Measurements from ENCODE around the gene PSMA7. TPM values are rescaled to one million over a fixed set of nuclear protein-coding genes. Genes with fewer than 3 reads are reported as not detected.
"Not testable (repeated sequence)": the region's sequence is repeated elsewhere in the genome, so short reads cannot be mapped to it uniquely, and the experiment has no call there.

Gene PSMA7
- polyA plus RNA-seq, 1 experiment: 478 TPM

DNA sequence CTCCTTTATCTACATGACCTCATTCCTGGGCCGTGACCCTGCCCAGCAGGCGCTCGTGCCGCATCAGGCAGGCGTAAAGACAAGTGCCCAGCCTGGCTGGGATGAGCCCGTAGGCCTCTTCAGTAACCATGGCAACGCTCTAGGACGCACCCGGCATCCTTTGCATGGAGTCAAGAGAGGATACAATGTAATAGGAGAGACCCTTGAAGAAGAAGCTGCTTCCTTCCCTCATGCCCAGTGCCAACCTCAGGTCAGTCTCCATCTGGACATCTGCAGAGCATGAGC is 25.9 kb downstream of the PSMA7 start:
- TF ChIP-seq, protein P1, sequence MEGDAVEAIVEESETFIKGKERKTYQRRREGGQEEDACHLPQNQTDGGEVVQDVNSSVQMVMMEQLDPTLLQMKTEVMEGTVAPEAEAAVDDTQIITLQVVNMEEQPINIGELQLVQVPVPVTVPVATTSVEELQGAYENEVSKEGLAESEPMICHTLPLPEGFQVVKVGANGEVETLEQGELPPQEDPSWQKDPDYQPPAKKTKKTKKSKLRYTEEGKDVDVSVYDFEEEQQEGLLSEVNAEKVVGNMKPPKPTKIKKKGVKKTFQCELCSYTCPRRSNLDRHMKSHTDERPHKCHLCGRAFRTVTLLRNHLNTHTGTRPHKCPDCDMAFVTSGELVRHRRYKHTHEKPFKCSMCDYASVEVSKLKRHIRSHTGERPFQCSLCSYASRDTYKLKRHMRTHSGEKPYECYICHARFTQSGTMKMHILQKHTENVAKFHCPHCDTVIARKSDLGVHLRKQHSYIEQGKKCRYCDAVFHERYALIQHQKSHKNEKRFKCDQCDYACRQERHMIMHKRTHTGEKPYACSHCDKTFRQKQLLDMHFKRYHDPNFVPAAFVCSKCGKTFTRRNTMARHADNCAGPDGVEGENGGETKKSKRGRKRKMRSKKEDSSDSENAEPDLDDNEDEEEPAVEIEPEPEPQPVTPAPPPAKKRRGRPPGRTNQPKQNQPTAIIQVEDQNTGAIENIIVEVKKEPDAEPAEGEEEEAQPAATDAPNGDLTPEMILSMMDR (IDR thresholded peaks at IDR 0.05; ENCODE audit: insufficient read depth, low read depth, low read length): no peak
- H3K36me3 ChIP-seq (ENCODE audit: control insufficient read depth, insufficient read depth, low read length): no peaks in the 10 kb centered on the region
- POLR2A ChIA-PET: no interaction called here
- H3K4me3 ChIP-seq (ENCODE audit: low read depth, low read length): no peak overlapping the region
- no peak for DNase-seq (ENCODE audit: low read depth)
- peaks cover 15% of the 10 kb centered on the region for H3K27me3 ChIP-seq (ENCODE audit: control insufficient read depth, insufficient read depth, low read length)
- CTCF ChIA-PET: interaction anchor here (0.7 kb wide), 1 partner anchor 91 kb away, joined by 3 read pairs; no protein-coding TSS in a partner anchor

DNA sequence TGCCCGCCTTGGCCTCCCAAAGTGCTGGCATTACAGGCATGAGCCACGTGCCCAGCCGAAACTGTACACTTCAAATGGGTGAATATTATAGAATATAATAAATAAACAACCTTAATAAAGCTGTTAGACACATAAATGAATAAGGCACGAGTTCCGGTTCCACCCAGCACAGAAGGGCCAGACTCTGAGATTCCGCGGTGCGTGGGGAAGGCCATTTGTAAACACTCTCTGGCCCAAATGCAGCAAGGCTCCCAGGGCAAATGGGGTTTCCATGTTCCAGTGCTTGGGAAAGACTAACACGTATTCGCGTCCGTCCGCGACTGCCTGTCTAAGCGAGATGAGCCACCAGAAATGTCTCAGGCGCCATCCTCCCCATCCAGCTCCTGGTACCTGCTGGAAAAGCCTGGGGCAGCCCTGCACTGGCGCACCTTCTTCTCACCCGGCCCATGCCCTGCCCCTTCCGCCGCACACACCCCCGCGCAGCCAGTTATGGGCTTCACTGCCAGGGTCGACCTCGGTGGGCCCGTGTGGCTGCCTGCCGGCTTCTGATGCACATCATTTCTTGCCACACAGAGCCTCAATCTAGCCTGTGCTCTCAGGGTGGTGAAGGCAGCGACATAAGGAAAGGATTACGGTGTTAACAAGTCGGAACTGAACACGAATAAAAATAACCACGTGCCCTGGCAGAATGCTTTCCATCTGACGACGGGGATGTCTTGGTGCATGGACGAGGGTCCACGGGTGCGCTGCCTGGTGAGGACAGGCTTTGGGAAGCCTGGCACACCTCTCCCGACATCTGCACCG is 26.4 kb downstream of the PSMA7 start:
- TF ChIP-seq, protein P1 (IDR thresholded peaks at IDR 0.05; ENCODE audit: insufficient read depth, low read depth, low read length): no peak
- POLR2A ChIA-PET: no interaction called here
- no peak overlapping the region for H3K4me3 ChIP-seq (ENCODE audit: low read depth, low read length)
- no peak for DNase-seq (ENCODE audit: low read depth)
- no peaks in the 10 kb centered on the region for H3K36me3 ChIP-seq (ENCODE audit: control insufficient read depth, insufficient read depth, low read length)
- peaks cover 15% of the 10 kb centered on the region for H3K27me3 ChIP-seq (ENCODE audit: control insufficient read depth, insufficient read depth, low read length)
- CTCF ChIA-PET: no interaction called here

DNA sequence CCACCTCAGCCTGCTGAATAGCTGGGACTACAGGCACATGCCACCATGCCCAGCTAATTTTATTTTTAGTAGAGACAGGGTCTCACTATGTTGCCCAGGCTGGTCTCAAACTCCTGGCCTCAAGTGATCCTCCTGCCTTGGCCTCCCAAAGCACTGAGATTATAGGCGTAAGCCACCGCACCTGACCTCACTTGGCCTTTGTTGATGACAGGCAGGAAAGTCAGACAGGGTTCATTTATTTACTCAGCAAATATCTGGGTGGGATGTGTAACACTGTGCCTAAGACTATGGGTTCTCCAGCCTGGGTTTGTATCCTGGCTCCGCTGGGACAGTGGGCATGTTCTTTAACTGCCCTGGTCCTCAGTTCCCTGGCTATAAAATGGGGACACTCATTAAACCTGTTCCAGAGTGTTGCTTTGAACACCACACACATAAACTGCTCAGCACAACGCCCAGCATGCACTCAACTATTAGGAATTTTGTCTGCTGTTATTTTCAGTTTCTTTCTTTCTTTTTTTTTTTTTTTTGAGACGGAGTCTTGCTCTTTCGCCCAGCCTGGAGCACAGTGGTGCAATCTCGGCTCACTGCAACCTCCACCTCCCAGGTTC is 27.3 kb downstream of the PSMA7 start:
- peaks cover 15% of the 10 kb centered on the region for H3K27me3 ChIP-seq (ENCODE audit: control insufficient read depth, insufficient read depth, low read length)
- POLR2A ChIA-PET; CTCF ChIA-PET; H3K36me3 ChIP-seq (ENCODE audit: control insufficient read depth, insufficient read depth, low read length); DNase-seq (ENCODE audit: low read depth); H3K4me3 ChIP-seq (ENCODE audit: low read depth, low read length): not testable (repeated sequence)

DNA sequence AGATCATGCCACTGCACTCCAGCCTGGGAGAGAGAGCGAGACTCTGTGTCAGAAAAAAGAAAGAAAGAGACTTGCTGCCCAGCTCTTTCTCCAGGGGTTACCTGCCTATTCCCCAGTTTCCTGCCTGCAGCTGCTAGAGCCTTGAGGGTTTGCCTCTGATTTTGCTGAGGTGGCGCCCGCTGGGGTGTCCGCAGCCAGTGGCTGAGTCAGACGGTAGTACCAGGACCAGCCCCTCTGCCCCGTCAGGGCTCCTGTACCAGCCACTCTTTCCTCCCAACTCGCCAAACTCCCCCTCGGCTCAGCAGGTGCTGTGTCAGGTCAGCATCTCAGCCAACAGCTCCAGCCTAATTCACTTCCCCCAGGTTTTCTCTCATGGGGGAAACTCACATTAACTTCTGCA is 28.3 kb downstream of the PSMA7 start:
- DNase-seq (ENCODE audit: low read depth): no peak
- Histone ChIP-seq H3K27me3 (ENCODE audit: control insufficient read depth, insufficient read depth, low read length) (peaks cover 15% of the 10 kb centered on the region), H3K4me3 (ENCODE audit: low read depth, low read length) (no peak overlapping the region), H3K36me3 (ENCODE audit: control insufficient read depth, insufficient read depth, low read length) (no peaks in the 10 kb centered on the region)
- TF ChIP-seq, protein P1 (IDR thresholded peaks at IDR 0.05; ENCODE audit: insufficient read depth, low read depth, low read length): no peak
- CTCF ChIA-PET: no interaction called here
- POLR2A ChIA-PET: no interaction called here

DNA sequence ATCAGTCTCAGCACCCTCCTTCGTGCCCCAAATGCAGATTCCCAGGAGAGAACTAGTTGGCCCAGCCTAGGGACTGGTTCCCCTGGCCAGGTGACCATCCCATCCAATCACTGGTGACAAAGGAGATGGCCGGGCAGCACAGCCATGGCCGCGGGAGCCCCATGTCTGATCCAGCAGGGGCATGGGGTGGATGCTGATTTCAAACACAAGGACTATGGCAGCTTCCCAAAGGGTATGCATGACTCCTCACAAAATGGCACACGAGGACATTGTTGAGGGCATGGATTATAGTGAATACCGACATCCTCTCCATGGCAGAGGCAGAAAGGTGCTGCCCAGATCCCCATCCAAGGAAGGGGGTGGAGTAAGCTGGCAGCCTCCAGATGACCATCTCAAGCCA is 30.8 kb downstream of the PSMA7 start:
- Histone ChIP-seq H3K4me3 (ENCODE audit: low read depth, low read length) (no peak overlapping the region), H3K27me3 (ENCODE audit: control insufficient read depth, insufficient read depth, low read length) (peaks cover 4% of the 10 kb centered on the region), H3K36me3 (ENCODE audit: control insufficient read depth, insufficient read depth, low read length) (no peaks in the 10 kb centered on the region)
- ChIA-PET CTCF (no interaction called here), POLR2A (no interaction called here)
- no peak for DNase-seq (ENCODE audit: low read depth)
- TF ChIP-seq, protein P1 (IDR thresholded peaks at IDR 0.05; ENCODE audit: insufficient read depth, low read depth, low read length): no peak

DNA sequence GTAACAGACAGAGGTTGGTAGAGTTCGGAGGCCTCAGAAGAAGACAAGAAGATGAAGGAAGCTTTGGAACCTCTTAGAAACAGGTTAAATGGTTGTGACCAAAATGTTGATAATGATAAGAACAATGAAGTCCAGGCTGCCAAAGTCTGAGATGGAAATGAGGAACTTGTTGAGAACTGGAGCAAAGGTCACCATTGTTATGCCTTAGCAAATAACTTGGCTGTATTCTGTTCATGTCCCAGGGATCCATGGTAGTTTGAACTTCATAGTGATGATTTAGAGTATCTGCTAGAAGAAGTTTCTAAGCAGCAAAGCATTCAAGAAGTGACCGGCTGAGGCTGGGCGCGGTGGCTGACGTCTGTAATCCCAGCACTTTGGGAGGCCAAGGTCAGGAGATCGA is 32.0 kb downstream of the PSMA7 start:
- Histone ChIP-seq H3K36me3 (ENCODE audit: control insufficient read depth, insufficient read depth, low read length) (no peaks in the 10 kb centered on the region), H3K27me3 (ENCODE audit: control insufficient read depth, insufficient read depth, low read length) (no peaks in the 10 kb centered on the region; the same call in 1 of the 2 replicates), H3K4me3 (ENCODE audit: low read depth, low read length) (no peak overlapping the region)
- POLR2A ChIA-PET: no interaction called here
- TF ChIP-seq, protein P1 (IDR thresholded peaks at IDR 0.05; ENCODE audit: insufficient read depth, low read depth, low read length): no peak
- no peak for DNase-seq (ENCODE audit: low read depth)
- CTCF ChIA-PET: no interaction called here

All from BJ (cell line).